Measurements from ENCODE around the gene DES. TPM values are rescaled to one million over a fixed set of nuclear protein-coding genes. Genes with fewer than 3 reads are reported as not detected.
"Not testable (repeated sequence)": the region's sequence is repeated elsewhere in the genome, so short reads cannot be mapped to it uniquely, and the experiment has no call there.

The DES gene
- total RNA-seq, 1 donor from 2014 or later = 3,588 TPM

GRCh38 chr2:219386532-219387280 lies 31.5 kb upstream of the DES start:
- peak overlapping the region; percentile 92 to 97 (median 93) for H3K9ac ChIP-seq (ENCODE audit: low read depth in 1 of 3, low read length in 3 of 3)

GRCh38 chr2:219387306-219388120 lies 30.7 kb upstream of the DES start, which contains the start of gene DNPEP:
DNPEP (minus strand) TSS chr2:219387912; CDS start chr2:219387794, 118 bp downstream.
- peak within 1 kb of the TSS; percentile 83 to 92 (median 91) for H3K4me3 ChIP-seq (ENCODE audit: low read length in 3 of 3)
- no peaks in the 10 kb centered on the region for H3K9me3 ChIP-seq (ENCODE audit: control insufficient read depth in 3 of 3, low read length in 3 of 3)
- H3K9ac ChIP-seq (ENCODE audit: low read depth in 1 of 3, low read length in 3 of 3) = peak within 1 kb of the TSS; percentile 92 to 97 (median 93)
- H3K27me3 ChIP-seq (ENCODE audit: control insufficient read depth in 3 of 3, insufficient read depth in 3 of 3, low read length in 3 of 3) = no peaks in the 10 kb centered on the region
- H3K27ac ChIP-seq (ENCODE audit: low read depth, low read length) = peak within 1 kb of the TSS; percentile 91
- peaks cover 13 to 25% (median 13%) of the 10 kb centered on the region in 3 donors for H3K4me1 ChIP-seq (ENCODE audit: control insufficient read depth in 3 of 3, insufficient read depth in 3 of 3, low read length in 3 of 3)
- H3K36me3 ChIP-seq (ENCODE audit: control insufficient read depth in 3 of 3, insufficient read depth in 3 of 3, low read length in 3 of 3) = peaks cover 33 to 38% (median 36%) of the 10 kb centered on the region in 3 donors

More at GRCh38 chr2:219386532-219387280, 31.5 kb upstream of the DES start:
- no peaks in the 10 kb centered on the region for H3K27me3 ChIP-seq (ENCODE audit: control insufficient read depth in 3 of 3, insufficient read depth in 3 of 3, low read length in 3 of 3)
- peaks cover 13 to 25% (median 13%) of the 10 kb centered on the region in 3 donors for H3K4me1 ChIP-seq (ENCODE audit: control insufficient read depth in 3 of 3, insufficient read depth in 3 of 3, low read length in 3 of 3)
- H3K4me3 ChIP-seq (ENCODE audit: low read length in 3 of 3) = peak overlapping the region; percentile 83 to 92 (median 91)
- no peaks in the 10 kb centered on the region for H3K9me3 ChIP-seq (ENCODE audit: control insufficient read depth in 3 of 3, low read length in 3 of 3)
- peak overlapping the region; percentile 91 for H3K27ac ChIP-seq (ENCODE audit: low read depth, low read length)
- H3K36me3 ChIP-seq (ENCODE audit: control insufficient read depth in 3 of 3, insufficient read depth in 3 of 3, low read length in 3 of 3) = peaks cover 41 to 45% (median 43%) of the 10 kb centered on the region in 3 donors

GRCh38 chr2:219388121-219388906 lies 29.9 kb upstream of the DES start:
- H3K27ac ChIP-seq (ENCODE audit: low read depth, low read length) = peak overlapping the region; percentile 86
- H3K36me3 ChIP-seq (ENCODE audit: control insufficient read depth in 3 of 3, insufficient read depth in 3 of 3, low read length in 3 of 3) = peaks cover 26 to 31% (median 29%) of the 10 kb centered on the region in 3 donors
- H3K27me3 ChIP-seq (ENCODE audit: control insufficient read depth in 3 of 3, insufficient read depth in 3 of 3, low read length in 3 of 3) = no peaks in the 10 kb centered on the region
- peak overlapping the region; percentile 36 to 77 (median 71) for H3K9ac ChIP-seq (ENCODE audit: low read depth in 1 of 3, low read length in 3 of 3)
- peaks cover 13 to 25% (median 13%) of the 10 kb centered on the region in 3 donors for H3K4me1 ChIP-seq (ENCODE audit: control insufficient read depth in 3 of 3, insufficient read depth in 3 of 3, low read length in 3 of 3)
- H3K4me3 ChIP-seq (ENCODE audit: low read length in 3 of 3) = peak overlapping the region; percentile 54 to 61 (median 58)
- no peaks in the 10 kb centered on the region for H3K9me3 ChIP-seq (ENCODE audit: control insufficient read depth in 3 of 3, low read length in 3 of 3)

GRCh38 chr2:219388907-219389156 lies 29.3 kb upstream of the DES start:
- Histone ChIP-seq H3K4me1 (ENCODE audit: control insufficient read depth in 3 of 3, insufficient read depth in 3 of 3, low read length in 3 of 3) (peaks cover 13 to 25% (median 13%) of the 10 kb centered on the region in 3 donors), H3K27me3 (ENCODE audit: control insufficient read depth in 3 of 3, insufficient read depth in 3 of 3, low read length in 3 of 3) (no peaks in the 10 kb centered on the region), H3K27ac (ENCODE audit: low read depth, low read length) (peak overlapping the region; percentile 86), H3K36me3 (ENCODE audit: control insufficient read depth in 3 of 3, insufficient read depth in 3 of 3, low read length in 3 of 3) (peaks cover 25 to 26% (median 25%) of the 10 kb centered on the region in 3 donors), H3K9ac (ENCODE audit: low read depth in 1 of 3, low read length in 3 of 3) (peak overlapping the region; percentile 36 to 77 (median 71)), H3K9me3 (ENCODE audit: control insufficient read depth in 3 of 3, low read length in 3 of 3) (no peaks in the 10 kb centered on the region), H3K4me3 (ENCODE audit: low read length in 3 of 3) (peak overlapping the region; percentile 54 to 61 (median 58))

GRCh38 chr2:219392754-219393153 lies 25.4 kb upstream of the DES start:
- Histone ChIP-seq H3K4me3 (ENCODE audit: low read length in 3 of 3) (no peak overlapping the region), H3K27ac (ENCODE audit: low read depth, low read length) (no peak overlapping the region), H3K9me3 (ENCODE audit: control insufficient read depth in 3 of 3, low read length in 3 of 3) (no peaks in the 10 kb centered on the region), H3K27me3 (ENCODE audit: control insufficient read depth in 3 of 3, insufficient read depth in 3 of 3, low read length in 3 of 3) (no peaks in the 10 kb centered on the region), H3K4me1 (ENCODE audit: control insufficient read depth in 3 of 3, insufficient read depth in 3 of 3, low read length in 3 of 3) (peaks cover 4 to 14% (median 5%) of the 10 kb centered on the region in 3 donors), H3K9ac (ENCODE audit: low read depth in 1 of 3, low read length in 3 of 3) (no peak overlapping the region), H3K36me3 (ENCODE audit: control insufficient read depth in 3 of 3, insufficient read depth in 3 of 3, low read length in 3 of 3) (no peaks in the 10 kb centered on the region)

- H3K27me3 ChIP-seq (ENCODE audit: control insufficient read depth in 3 of 3, insufficient read depth in 3 of 3, low read length in 3 of 3); H3K27ac ChIP-seq (ENCODE audit: low read depth, low read length); H3K9me3 ChIP-seq (ENCODE audit: control insufficient read depth in 3 of 3, low read length in 3 of 3); H3K36me3 ChIP-seq (ENCODE audit: control insufficient read depth in 3 of 3, insufficient read depth in 3 of 3, low read length in 3 of 3); H3K4me3 ChIP-seq (ENCODE audit: low read length in 3 of 3); H3K9ac ChIP-seq (ENCODE audit: low read depth in 1 of 3, low read length in 3 of 3): not testable (repeated sequence)
- H3K4me1 ChIP-seq (ENCODE audit: control insufficient read depth in 3 of 3, insufficient read depth in 3 of 3, low read length in 3 of 3) = peaks cover 12 to 29% (median 20%) of the 10 kb centered on the region in 3 donors
Observed at GRCh38 chr2:219395056-219395455, 23.1 kb upstream of the DES start.

- no peak overlapping the region for H3K27ac ChIP-seq (ENCODE audit: low read depth, low read length)
- H3K4me3 ChIP-seq (ENCODE audit: low read length in 3 of 3) = no peak overlapping the region
- no peak overlapping the region for H3K9ac ChIP-seq (ENCODE audit: low read depth in 1 of 3, low read length in 3 of 3)
- H3K27me3 ChIP-seq (ENCODE audit: control insufficient read depth in 3 of 3, insufficient read depth in 3 of 3, low read length in 3 of 3) = no peaks in the 10 kb centered on the region
- no peaks in the 10 kb centered on the region for H3K36me3 ChIP-seq (ENCODE audit: control insufficient read depth in 3 of 3, insufficient read depth in 3 of 3, low read length in 3 of 3)
- no peaks in the 10 kb centered on the region for H3K9me3 ChIP-seq (ENCODE audit: control insufficient read depth in 3 of 3, low read length in 3 of 3)
- H3K4me1 ChIP-seq (ENCODE audit: control insufficient read depth in 3 of 3, insufficient read depth in 3 of 3, low read length in 3 of 3) = peaks cover 17 to 34% (median 24%) of the 10 kb centered on the region in 3 donors
Observed at GRCh38 chr2:219395609-219396008, 22.6 kb upstream of the DES start.

GRCh38 chr2:219396863-219397457 lies 21.2 kb upstream of the DES start:
- no peaks in the 10 kb centered on the region for H3K36me3 ChIP-seq (ENCODE audit: control insufficient read depth in 3 of 3, insufficient read depth in 3 of 3, low read length in 3 of 3)
- H3K4me1 ChIP-seq (ENCODE audit: control insufficient read depth in 3 of 3, insufficient read depth in 3 of 3, low read length in 3 of 3) = peaks cover 22 to 47% (median 33%) of the 10 kb centered on the region in 3 donors
- H3K9me3 ChIP-seq (ENCODE audit: control insufficient read depth in 3 of 3, low read length in 3 of 3) = no peaks in the 10 kb centered on the region
- H3K27ac ChIP-seq (ENCODE audit: low read depth, low read length) = no peak overlapping the region
- no peak overlapping the region for H3K9ac ChIP-seq (ENCODE audit: low read depth in 1 of 3, low read length in 3 of 3)
- no peaks in the 10 kb centered on the region for H3K27me3 ChIP-seq (ENCODE audit: control insufficient read depth in 3 of 3, insufficient read depth in 3 of 3, low read length in 3 of 3)
- no peak overlapping the region for H3K4me3 ChIP-seq (ENCODE audit: low read length in 3 of 3)

GRCh38 chr2:219398721-219399363 lies 19.3 kb upstream of the DES start:
- no peaks in the 10 kb centered on the region for H3K9me3 ChIP-seq (ENCODE audit: control insufficient read depth in 3 of 3, low read length in 3 of 3)
- H3K9ac ChIP-seq (ENCODE audit: low read depth in 1 of 3, low read length in 3 of 3) = peak overlapping the region; percentile 63 to 71 (median 71)
- H3K27me3 ChIP-seq (ENCODE audit: control insufficient read depth in 3 of 3, insufficient read depth in 3 of 3, low read length in 3 of 3) = no peaks in the 10 kb centered on the region
- H3K4me1 ChIP-seq (ENCODE audit: control insufficient read depth in 3 of 3, insufficient read depth in 3 of 3, low read length in 3 of 3) = peaks cover 40 to 66% (median 50%) of the 10 kb centered on the region in 3 donors
- H3K4me3 ChIP-seq (ENCODE audit: low read length in 3 of 3) = peak overlapping the region; percentile 24 to 50 (median 41)
- H3K27ac ChIP-seq (ENCODE audit: low read depth, low read length) = peak overlapping the region; percentile 84
- H3K36me3 ChIP-seq (ENCODE audit: control insufficient read depth in 3 of 3, insufficient read depth in 3 of 3, low read length in 3 of 3) = no peaks in the 10 kb centered on the region
